Ammon's horn (tissue), 1 donor: Measurements from ENCODE around the gene IL7R.

Source experiments
- DNase-seq: peaks from one replicate; pipeline ENCODE4 v3.0.0-alpha.2; 2016; ENCODE audit warnings: low spot score

Gene IL7R, protein sequence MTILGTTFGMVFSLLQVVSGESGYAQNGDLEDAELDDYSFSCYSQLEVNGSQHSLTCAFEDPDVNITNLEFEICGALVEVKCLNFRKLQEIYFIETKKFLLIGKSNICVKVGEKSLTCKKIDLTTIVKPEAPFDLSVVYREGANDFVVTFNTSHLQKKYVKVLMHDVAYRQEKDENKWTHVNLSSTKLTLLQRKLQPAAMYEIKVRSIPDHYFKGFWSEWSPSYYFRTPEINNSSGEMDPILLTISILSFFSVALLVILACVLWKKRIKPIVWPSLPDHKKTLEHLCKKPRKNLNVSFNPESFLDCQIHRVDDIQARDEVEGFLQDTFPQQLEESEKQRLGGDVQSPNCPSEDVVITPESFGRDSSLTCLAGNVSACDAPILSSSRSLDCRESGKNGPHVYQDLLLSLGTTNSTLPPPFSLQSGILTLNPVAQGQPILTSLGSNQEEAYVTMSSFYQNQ

DNA sequence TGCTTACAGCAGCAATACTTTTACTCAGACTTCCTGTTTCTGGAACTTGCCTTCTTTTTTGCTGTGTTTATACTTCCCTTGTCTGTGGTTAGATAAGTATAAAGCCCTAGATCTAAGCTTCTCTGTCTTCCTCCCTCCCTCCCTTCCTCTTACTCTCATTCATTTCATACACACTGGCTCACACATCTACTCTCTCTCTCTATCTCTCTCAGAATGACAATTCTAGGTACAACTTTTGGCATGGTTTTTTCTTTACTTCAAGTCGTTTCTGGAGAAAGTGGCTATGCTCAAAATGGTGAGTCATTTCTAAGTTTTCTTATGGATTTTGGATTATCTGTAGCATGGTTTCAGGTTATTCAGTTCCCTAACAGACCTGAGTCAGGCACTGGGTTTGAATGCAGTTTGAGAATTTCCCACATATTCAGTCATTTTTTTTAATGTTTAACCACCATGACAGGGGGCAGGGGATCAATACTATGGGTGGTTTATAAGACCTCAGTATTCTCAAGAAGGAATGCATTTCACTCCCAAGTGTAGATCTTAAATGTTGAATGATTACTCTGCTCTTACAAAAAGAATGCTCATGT is at the start of gene IL7R:
Gene IL7R (plus strand): TSS at position 127 of the 587 bp plus-strand sequence. CDS start 87 bp downstream, at position 214.
- no peak for DNase-seq

DNA sequence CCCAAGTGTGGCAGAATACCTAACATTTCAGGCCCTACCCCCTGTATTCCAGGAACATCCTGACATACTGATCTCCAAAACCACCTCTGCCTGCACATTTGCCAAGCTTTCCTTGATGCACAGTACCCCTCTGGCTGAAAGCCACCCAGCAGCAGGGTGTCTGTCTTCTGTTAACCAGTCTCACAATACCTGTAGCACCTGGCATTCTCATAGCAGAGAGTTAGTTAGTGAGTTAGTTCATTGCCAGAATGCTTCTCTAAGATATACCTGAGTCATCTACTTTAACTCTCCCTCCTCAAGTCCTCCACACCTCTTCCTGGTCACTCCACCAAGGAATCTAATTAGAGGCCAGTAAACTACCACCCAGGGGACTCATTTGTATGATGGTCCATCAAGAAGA is 46.1 kb upstream of the IL7R start:
- no peak for DNase-seq

DNA sequence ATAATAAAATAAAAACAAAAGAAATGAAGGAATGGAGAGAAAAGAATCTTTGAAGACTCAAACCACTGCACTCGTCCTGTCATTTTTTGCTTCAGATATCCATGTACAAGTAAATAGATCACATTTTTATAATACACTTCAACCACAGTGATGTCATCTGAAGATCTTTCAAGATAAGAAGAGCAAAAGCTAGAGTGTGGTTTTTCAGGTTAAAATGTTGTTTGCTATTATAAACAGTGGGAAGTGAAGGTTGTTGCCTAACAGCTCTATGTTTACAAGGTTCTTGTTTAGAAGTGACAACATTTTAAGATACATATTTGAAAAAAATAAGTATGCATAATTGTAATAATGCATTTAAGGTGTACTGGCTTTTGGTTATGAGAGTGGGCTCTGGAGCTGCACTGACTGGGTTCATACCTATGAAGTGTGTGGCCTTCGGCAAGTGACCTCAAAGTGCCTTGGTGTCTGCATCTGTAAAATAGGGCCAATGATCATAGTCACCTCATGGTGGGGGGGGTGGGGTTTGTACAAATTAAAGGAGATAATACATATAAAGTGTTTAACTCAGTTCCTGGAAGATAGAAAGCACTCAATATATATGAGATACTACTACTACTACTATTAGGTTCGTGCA is 45.5 kb upstream of the IL7R start:
- no peak for DNase-seq

DNA sequence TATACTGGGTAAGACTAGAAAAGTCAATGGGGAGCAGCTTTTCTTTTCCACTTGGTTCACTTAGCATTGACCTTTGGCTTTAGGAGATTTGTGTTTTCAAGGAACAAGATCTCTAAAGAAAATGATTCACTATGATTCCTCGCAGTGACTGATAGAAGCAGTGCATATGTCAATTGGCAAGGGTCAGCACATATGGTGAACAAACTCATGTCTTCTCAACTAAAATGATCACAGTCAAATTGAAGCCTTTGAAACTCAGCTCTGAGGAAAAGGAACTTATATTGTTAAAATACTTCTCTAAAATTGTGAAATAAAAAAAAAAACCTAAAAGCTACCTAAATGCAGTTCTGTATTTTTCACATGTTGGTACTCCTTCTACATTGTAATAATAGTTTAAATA is 43.2 kb upstream of the IL7R start:
- DNase-seq = no peak

DNA sequence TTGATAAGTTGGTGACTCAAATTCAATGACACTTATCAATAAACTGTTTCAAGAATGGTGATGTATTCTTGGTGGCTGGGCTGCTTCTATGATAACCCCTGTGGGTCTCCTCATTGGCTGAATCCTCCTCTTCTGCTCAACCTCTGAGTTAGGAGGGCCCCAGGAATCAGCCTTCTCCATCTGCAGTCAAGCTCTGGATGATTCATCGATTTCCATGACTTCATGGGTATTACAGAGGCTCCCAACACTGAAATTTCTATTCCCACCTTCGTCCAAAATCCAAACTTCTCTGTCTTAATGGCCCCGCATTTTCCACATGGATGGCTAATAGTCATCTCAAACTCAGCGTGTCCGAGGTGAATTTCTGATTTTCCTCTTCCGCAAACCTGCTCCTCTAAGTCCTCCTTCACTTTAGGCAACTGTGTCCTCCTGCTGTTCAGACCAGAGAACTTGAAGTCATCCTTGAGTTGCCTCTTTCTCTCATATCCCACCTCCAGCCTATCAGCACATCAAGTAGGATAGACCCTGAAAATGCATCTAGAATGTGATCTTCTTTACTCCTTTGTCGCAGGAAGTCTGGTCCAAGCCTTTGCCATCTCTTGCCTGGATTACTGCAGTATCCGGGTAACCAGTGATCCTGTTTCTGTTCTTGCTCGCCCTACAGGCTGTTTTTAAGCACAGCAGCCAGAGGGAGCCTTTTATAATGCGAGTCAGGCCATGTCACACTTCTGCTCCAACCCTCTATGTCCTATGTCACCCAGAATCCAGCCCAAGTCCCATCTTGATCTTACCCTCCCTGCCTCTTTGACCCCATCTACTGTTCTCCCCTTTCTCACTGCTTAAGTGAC is 41.4 kb upstream of the IL7R start:
- no peak for DNase-seq

DNA sequence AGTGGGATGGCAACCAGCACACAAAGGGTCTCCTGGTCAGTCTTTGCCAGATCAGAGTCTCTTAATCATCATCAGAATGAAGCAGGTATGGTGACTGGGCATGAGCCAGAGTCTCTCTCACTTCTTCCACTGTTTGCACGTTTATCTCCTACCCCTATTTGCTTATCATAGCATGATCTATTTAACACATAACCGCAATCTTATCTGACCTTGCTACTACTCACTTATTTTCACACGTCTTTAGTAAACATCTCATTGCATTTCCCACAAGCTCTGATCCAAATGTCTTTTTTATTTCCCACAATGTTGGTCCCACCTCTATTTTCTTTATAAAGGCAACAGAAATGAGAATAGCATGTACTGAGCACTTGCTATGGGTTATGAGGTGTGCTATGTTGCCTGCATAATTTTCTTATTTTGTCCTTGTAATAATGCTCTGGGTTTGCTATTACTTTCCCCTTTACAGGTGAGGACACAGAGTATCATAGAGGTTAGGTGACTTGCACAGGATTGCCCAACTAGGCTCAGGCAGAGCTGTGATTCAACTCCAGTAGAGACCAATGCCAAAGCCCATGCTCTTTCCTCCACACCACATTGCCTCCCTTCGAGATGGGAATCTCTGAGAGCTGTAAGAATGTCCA is 39.7 kb upstream of the IL7R start:
- no peak for DNase-seq

DNA sequence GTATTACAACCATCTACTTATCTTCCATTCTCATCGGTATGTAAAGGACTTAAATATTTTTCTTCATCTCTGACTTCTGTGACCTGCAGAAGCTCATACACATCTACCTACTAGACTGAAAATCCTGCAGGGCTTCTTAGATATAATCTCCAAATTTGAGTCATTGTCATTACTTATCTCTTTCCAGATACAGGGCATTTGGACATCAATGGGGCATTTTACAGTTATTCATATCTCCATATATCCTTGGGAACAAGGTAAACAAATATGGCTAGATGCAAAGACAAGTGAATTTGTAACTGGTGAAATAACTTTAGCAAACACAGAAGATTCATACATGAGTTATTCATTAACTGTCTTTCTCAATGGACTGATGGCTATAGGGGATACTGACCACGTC is 37.7 kb upstream of the IL7R start:
- DNase-seq = no peak

DNA sequence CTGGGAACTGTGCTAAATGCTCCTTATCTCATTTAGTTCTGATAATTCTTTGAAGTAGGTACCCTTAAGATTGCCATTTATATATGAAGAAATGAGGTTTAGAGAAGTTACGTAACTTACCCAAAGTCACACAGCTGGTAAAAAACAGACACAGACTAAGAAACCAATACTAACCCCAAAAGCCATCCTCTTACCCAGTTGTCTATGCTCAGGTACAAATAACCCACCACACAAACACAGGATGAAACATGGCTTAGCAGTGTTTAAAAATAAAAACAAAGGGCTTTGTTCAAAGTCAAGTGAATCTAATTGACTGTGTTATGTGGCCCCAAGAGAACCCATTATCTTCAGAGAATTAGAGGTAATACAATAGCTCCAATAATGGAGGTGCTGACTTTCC is 37.0 kb upstream of the IL7R start:
- no peak for DNase-seq

DNA sequence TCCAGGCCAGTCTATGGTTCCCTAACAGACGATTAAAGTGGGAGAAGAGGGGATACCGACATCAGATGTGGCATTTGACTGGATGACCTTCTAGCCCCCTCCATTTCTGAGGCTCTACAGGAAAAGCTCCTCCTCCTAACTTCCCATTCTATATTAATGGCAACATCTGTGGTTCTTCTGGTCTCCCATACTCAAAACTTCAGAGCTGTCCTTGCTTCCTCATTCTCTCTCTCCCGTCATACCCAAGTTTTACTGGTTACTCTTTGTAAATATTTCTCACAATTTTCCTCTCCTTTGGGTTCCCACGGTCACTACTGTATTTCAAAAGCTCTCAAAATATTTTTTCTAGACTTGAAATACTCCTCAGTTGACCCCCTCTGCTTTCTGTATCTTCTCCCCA is 36.0 kb upstream of the IL7R start:
- no peak for DNase-seq

DNA sequence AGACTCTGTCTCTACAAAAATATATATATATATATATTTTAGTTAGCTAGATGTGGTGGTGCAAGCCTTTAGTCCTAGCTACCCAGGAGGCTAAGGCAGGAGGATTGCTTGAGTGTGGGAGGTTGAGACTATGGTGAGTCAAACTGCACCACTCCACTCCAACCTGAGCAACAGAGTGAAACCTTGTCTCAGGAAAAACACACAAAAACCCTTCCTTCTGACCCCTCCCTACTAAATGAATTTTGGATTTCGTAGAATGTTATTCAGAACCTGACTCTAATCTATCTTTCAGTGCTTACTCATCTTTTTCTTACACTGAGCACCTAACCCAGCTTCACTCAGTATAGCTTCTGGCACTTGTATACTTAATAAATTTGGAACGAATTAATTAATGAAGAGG is 35.2 kb upstream of the IL7R start:
- DNase-seq = no peak

DNA sequence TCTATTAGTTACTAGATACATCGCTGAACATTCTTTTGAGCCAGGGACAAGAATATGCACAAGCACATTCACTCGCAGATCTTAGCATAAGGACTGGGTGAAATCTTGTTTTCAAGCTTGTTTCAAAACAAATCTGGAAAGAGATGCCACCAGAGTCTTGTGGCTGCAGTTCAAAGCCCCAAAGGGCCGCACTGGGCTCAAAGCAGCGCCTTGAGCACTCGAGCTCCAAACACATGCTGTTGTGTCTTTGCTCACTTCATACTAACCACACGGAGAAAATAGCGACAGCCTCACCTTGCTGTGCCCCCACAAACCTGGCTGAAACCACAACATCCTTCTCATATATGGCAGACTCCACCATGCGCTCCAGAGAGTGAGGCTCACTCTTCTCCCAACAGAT is 34.2 kb upstream of the IL7R start:
- no peak for DNase-seq

DNA sequence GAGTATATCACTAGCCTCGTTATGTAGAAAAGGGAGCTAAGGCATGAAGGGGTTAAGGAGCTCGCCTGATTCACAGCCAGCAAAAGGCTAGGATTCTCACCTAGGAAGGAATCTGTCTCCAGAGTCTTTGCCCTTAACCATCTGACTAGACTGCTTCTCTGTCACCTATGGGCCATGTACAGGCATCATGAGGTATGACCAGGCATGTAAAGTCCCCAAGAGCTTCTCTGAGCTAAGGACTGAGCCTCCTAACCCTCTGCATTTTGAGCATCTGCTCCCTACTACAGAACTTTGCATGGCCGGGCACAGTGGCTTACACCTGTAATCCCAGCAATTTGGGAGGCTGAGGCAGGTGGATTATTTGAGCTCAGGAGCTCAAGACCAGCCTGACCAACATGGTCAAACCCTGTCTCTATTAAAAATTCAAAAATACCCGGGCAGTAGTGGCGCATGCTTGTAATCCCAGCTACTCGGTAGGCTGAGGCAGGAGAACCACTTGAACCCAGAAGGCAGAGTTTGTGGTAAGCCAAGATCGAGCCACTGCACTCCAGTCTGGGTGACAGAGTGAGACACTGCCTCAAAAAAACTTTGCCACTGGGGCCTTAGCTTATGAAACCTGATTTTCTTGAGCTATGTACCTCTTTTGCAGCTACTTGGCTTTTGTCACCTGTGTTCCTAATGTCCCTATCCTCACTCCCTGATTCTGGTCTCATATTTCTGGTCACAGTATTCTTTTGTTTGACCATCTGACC is 33.2 kb upstream of the IL7R start:
- no peak for DNase-seq

DNA sequence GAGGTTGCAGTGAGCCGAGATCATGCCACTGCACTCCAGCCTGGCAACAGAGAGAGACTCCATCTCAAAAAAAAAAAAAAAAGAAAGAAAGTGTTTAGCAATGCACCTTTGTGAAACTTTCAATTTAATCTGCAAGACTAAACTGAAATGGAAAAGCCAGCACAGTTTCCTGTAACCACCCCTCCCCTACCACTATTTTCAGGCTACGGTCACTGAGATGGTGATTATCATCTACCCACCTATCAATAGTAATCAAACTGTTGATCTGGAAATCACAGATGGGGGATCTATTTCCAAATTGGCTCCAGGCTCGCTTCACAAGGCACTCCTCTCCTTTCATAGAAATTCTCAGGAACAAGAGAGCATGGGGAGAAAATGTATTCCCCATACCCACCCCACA is 30.6 kb upstream of the IL7R start:
- DNase-seq = no peak

DNA sequence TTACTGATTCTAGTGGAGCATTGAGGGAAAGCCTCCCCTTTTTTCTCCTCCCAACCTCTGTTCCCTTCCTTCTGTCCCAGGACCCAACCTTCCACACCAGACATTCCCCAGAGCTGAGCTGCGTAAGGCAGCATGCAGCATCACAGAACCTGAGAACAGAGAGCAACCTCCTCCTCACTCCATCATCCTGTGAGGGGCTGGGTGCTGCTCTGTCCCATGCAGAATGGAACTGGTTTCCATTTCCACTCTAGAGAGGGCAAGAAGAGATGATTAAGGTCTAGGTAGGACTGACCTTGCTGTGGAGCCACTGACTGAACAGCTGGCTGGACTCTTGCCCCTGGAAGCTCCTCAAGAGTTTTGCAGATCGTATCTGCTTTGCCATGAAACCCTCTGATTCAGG is 30.1 kb upstream of the IL7R start:
- DNase-seq = no peak

DNA sequence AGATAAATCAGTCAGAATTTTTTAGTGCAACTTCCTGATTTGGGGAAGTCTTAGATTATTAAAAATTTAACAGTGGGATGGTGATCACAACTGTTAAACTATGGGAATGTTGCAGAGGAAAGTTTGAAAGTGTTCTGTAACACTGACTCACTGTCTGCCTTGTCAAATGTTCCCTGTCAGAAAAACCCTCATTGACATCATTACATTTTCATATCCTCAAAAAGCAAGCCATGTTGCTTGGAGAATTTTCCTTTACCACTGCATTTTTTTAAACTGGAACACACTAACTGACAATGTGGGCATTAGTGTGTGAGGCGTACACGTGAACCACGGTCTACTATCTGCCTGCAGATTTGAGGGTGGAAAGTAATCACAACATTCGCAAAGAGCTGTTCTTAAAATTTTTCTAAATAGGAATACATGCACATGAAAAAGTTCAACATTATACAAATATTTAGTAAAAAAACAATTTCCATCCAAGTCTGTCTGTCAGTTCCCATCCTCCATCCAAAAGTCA is 28.6 kb upstream of the IL7R start:
- DNase-seq = no peak

DNA sequence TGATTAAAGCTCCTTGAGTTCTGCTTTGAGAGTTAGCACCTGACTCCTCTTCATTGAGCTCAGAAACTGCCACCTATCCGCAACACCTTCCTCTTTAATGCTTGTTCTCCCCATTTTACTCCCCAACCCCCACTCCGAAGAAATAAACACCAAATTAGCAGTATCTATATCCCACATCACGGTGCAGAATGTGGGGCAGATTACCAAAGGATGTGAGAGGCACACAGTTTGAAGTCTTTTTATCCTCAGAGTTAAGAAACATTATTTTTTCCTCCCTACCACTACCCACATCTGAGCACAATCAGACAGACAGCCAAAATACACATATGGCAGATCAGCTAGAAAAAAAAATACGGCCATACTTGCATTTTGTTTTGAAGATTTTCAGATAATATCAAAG is 26.1 kb upstream of the IL7R start:
- no peak for DNase-seq

DNA sequence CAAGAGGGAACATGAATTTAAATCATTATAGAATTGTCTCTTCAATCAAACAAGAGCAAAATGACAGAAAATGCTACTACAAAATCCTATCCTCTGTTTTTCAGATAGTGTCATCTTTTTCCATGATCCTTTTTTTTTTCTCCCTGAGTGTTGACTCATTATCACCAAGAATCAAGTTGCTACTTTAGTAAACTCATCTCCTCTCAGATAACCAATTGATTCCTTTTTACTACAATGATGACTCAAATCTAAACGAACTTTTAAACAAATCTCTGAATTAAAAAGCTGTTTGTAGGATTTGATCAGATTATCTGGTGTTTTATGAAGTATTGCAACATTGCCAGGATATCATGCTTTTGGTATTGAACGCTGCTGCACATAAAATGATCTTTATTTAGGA is 23.9 kb upstream of the IL7R start:
- no peak for DNase-seq

DNA sequence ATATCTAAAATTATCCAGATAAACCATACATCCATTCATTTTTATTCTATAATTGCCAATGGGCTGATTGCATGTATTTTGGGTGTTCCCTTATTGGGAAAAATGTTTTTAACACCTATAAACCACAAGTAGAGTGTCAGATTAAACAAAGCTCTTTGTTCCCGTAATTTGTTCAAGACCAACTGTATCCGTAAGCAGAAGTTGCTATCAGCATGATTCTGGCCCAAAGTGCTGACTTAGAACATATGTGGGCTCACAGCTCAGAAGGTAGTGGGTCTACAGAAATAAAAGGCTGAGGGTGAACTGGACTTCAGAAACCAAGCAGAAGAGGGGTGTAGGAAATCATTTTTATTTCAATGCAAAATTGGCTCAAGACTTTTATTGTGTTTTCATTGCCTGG is 23.5 kb upstream of the IL7R start:
- DNase-seq = no peak

DNA sequence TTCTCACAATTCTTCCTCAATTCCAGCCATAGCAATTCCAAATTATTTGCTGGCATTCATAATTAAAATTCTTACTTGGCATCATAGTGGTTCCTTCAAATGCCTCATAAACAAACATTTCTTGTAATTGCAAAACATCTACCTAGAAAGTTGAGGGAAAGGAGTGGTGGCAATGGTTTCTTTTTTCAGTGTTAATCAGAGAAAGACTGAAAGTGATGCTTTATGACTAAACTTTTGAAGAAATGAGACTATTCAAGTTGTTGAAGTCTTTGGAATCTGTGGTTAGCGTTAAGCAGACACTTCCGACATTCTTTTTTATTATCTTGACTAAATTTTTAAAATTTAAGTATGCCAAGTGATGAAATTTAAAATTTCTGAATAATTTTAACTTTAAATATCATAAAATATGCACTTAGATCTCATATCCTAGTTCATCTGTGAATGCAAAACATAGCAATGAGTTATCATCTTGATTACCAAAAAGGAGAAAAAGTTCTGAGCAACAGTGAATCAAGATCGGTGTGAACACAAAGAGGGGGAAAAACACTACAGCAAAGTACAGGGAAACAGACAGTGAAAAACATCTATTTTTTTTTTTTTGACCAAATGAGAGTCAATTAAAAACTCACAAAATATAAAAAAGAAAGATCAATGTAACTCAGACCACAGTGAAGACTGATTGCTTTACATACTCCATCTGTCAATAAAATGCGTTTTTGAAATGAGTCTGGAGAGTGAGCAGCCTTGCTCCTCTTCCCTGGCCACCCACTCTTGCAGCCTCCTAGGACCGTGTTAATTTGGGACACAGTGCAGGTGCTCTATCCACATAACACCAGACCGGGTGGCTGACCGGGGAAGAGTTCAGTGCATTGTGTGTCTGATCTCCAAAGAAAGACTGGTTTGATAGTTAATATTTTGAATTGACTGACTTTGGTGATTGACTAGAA is 20.6 kb upstream of the IL7R start:
- no peak for DNase-seq
